ENCODE data around the gene SDC1.
"Not testable (repeated sequence)": the region's sequence is repeated elsewhere in the genome, so short reads cannot be mapped to it uniquely, and the experiment has no call there.

Gene SDC1

DNA sequence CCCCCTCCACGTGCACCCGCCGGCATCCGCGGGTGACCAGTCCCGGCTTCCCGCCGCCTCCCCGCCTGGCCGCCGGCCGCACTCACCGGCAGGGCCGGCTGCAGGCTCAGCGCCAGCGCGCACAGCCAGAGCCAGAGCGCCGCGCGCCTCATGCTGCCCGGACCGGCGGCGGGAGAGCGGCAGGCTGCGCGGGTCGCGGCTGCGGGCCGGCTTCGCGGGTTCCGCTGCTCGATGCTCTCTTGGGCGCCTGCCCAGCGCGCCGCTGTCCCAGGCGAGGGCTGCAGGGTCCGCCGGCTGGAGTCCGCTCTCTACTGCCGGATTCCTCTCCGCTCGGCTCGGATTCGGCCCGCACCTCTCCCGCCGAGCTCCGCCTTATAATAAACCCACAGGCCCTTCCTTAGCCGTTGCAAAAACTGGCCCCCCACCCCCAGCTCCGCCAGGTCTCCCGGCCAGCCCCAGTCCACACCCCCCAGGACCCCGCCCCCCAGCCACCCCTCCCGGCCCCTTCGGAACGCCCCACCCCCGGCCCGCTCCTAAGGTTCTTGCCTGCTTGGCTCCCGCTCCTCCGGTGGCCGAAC, at the start of gene SDC1:
Gene SDC1, minus strand, starts transcription at position 415 of the 578 bp plus-strand sequence. Its CDS starts 263 bp downstream, at position 152.
- peak; percentile 66 for DNase-seq (ENCODE audit: low read depth)

DNA sequence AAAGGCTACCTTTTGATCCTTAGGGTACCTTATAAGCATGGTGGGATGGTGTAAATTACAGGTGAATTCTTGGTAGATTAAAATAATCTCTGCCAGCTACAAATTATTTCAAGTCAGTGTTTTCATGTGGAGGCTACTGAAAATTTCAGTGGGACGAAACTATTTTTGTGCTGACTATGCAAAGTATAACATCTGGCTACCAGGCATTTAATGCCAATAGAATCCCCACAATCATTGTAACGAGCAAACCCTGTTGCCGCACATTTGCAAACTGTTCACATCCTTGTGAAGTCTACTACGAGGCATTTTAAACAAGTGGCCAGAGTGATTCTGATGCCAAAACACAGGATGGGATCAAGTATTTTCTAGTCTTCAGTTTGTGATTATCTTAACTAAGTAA, 48.1 kb upstream of the SDC1 start:
- no peak for DNase-seq (ENCODE audit: low read depth)

GRCh38 chr2:20268317-20268716, 43.4 kb upstream of the SDC1 start:
- DNase-seq (ENCODE audit: low read depth): not testable (repeated sequence)

DNA sequence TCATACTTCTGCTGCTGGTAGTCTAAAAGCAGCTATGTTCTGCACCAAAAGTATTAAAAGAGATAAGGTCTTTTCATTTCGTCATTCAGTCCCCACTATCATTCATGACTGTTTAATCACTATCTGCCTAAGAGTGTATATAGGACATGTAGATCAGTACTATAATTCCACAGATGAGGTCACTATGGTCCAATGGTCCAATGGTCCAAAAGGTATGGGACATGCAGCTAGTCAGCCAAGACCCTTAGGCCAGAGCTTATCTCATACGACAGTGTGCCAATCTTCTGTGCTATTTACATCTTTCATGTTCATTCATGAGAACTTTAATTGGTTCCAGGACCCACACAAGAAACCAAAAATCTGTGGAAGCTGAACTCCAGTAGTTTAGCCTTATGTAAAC, 42.6 kb upstream of the SDC1 start:
- no peak for DNase-seq (ENCODE audit: low read depth)

DNA sequence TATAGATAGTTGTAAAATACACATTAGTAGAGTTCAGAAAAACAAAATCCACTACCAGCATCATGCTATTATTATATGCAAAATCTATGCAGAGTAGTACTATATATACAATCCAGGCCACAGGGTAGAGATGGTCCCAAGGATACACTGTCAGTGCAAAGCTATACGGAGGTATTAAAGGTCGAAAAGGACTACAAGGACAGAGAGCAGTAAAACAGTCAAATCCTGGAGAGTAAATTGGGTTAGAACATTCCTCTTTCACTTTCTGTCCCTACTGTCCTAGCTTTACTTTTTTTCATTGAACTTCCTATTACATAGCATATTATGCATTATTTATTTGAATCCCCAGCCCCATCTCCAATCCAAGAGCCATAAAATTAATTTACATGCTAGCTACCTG, 39.7 kb upstream of the SDC1 start:
- no peak for DNase-seq (ENCODE audit: low read depth)

DNA sequence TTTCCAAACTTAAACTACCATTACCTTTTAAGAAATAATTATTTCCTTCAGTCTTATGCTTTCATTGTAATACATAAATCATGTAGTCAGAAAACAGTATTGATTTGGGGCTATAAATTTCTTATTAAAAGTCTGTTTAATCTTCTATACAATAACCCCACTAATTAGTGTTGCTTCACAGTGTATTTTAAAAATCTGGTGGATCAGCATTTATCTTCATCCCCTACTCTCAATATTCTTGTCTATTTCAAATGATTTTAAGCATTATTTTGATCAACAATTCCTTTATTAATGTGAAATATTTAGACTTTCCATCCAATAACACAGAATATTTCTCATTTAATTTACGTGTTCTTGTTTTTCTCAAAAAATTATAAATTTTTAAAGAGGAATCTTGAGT, 32.5 kb upstream of the SDC1 start:
- DNase-seq (ENCODE audit: low read depth): no peak

DNA sequence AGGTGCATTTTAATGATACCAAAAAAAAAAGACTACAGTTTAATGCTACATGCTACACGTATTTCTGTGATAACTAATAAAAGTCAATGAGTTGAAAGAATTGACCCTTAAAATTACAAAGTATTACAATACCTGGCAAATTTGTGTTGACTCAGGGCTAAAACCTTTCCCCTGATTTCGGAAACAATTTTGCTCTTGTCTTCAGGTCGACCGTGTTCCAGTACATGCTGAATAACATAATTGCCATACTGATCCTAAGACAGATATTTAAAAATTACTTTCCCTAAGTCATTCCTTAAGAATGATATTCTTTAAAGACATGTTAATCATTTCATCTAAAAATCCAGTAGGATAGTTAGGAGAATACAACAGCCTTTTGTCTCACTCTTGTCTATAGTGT, 29.8 kb upstream of the SDC1 start:
- DNase-seq (ENCODE audit: low read depth): no peak

DNA sequence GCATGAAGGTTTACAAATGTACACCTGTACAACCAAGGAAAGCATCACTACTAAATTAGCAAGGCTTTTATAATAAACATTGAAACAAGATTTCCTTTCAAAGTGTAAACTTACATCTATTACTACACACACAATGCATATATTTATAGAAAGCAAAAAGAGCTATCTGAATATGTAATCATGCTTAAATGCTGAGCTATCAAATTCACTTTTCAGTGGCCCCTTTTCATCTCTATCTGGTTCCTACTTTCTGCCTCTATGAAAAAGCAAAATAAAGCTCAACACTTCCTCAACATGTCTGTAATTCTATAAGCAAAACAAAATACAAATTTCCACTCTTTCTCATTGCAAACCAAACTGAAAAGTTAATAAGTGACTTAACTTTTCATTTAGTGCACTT, 25.5 kb upstream of the SDC1 start:
- DNase-seq (ENCODE audit: low read depth): no peak

DNA sequence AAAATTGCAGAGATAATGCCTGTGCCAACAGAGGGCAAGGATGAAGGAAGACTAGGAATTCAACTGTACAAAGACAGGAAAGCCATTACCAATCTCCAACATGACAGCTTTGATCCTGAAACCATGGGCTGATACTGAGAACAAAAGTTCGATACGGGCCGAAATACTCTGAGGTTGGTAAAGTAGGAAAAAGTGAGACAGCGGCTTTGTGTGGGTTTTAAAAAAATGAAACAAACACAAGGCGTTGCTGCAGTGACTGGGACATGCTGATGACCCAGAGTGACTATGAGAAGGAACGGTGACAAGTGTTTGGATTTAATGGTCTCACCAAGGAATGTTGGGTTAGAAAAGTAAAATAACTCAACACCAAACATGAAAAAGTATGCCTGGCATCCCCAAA, 24.2 kb upstream of the SDC1 start:
- no peak for DNase-seq (ENCODE audit: low read depth)

GRCh38 chr2:20247084-20247483, 22.2 kb upstream of the SDC1 start:
- DNase-seq (ENCODE audit: low read depth): no peak

DNA sequence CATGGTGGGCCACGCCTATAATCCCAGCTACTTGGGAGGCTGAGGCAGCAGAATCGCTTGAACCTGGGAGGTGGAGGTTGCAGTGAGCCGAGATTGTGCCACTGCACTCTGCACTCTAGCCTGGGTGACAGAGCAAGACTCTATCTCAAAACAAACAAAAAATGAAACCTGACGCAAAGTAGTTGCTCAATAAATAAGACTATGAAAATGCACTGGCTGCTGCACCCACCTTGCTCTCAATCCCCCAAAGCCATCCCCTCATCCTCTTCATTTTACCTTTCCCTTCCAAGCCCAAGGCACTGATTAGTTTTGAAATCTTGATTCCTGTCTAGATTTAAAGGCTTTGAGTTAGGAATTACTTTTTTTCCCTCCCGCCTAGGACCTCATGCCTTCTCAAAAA, 18.7 kb upstream of the SDC1 start:
- DNase-seq (ENCODE audit: low read depth): not testable (repeated sequence)

DNA sequence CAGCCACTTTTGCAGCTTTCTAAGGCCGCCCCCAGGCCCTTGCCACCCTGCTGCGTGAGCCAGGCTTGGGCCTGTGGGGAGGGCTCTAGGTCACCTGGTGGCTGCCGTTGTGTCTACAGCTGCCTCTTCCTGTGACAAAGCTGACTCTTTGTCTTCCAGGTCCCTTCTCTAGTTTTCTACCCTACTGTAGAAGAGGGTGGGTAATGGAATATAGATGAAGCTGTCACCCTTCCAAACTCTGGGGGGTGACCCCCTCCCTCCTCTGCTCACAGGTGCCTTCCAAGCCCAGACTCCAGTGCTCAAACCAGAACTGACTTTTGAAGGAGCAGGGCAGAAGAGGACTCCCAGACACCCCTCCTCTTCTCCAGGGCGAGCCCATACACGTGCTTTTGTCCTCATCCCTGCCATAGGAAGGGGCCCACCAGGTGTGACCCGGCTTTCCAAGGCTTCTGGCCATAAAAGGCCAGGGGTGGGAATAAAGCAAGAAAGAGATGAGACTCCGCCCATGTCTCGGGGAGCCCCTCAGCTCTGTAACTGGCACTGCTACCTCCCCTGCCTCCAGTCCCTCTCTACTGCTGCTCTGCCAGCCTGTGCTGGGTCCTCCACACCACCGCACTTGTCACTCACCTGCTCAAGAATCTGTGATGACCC, 17.9 kb upstream of the SDC1 start:
- no peak for DNase-seq (ENCODE audit: low read depth)

- no peak for DNase-seq (ENCODE audit: low read depth)
Observed at GRCh38 chr2:20241973-20242726, 17.2 kb upstream of the SDC1 start.

- DNase-seq (ENCODE audit: low read depth): not testable (repeated sequence)
Observed at GRCh38 chr2:20240291-20240690, 15.4 kb upstream of the SDC1 start.

GRCh38 chr2:20236496-20236895, 11.6 kb upstream of the SDC1 start:
- DNase-seq (ENCODE audit: low read depth): no peak

DNA sequence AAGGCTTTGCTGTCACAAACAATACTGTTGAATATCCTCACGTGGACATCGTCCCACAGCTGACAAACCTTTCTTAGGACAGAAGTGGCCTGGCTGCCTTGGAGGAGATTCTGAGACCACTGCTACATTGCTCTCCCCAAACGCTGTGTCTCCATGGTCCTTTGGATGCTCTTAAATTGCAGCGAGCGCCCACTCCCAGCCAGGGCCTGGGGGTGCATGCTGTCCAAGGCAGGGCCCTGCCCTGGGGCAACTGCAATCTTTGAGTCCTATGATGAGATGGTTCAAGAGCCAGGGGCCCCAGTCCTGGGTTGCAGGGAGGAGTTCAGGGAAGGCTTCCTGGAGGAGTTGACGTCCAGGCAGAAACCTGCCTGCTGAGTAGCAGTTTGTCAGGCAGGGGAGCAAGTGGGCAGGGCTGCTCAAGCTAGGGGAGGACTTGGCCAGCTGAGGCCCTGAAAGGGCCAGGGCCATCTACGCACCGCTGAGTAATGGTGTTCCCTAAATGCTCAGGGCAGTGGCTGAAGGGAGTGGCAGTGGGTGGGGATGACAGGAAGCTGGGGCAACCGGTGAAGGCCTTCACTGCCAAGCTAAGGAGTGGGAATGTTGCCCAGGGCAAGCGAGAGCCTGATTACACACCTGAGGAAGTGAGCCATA, 10.8 kb upstream of the SDC1 start:
- DNase-seq (ENCODE audit: low read depth): no peak

GRCh38 chr2:20234597-20234996, 9.7 kb upstream of the SDC1 start:
- DNase-seq (ENCODE audit: low read depth): not testable (repeated sequence)

GRCh38 chr2:20232837-20233207, 7.9 kb upstream of the SDC1 start:
- no peak for DNase-seq (ENCODE audit: low read depth)

DNA sequence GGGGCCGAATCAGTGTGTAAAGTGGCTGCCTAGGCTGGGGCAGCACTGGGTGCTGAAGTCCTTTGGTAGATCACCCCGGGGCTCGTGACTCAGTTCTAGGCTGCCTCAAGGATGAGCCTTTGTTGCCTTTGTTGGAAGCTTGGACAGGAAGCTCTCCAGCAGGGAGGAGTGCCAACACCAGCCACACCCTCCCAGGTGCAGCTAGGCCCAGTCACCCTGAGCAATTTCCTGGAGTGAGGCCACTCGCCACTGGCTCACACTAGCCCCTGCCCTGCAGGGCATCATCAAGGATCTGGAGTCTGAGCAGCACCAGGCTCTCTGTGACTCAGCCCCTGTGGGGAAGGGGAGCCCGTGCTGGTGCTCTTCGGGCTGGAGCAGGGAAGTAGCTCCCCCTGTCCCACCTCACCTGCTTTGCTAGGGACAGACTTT, 6.7 kb upstream of the SDC1 start:
- no peak for DNase-seq (ENCODE audit: low read depth)

- DNase-seq (ENCODE audit: low read depth): no peak
Observed at GRCh38 chr2:20231159-20231558, 6.2 kb upstream of the SDC1 start.

- no peak for DNase-seq (ENCODE audit: low read depth)
Observed at GRCh38 chr2:20230114-20230425, 5.1 kb upstream of the SDC1 start.

DNA sequence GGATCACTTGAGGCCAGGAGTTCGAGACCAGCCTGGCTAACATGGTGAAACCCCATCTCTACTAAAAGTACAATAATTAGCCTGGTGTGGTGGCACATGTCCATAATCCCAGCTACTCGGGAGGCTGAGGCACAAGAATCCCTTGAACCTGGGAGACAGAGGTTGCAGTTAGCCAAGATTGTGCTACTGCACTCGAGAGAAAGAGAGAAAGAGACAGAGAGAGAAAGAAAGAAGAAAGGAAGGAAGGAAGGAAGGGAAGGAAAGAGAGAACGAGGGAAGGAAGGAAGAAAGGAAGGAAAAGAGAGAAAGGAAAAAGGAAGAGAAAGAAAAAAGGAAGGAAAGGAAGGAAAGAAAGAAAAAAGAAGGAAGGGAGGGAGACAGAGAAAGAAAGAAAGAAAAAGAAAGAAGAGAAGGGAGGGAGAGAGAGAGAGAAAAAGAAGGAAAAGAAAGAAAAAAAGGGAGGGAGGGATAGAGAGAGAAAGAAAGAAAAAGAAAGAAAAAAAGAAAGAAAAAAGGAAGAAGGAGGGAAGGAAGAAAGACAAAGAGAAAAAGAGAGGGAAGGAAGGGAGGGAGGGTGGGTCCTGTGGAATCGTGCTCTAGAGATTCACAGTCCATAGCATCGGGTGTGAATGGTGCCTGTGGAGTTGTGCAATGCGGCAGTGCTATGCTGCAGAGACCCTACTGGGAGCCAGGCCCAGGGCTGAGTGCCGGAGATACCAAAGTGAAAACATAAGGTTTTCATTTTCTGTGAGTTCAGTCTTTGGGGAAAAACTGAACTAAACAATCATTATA, 4.6 kb upstream of the SDC1 start:
- peak; percentile 43 for DNase-seq (ENCODE audit: low read depth)
